ENCODE measurements around the gene SCML1.

- TF ChIP-seq EZH2 (IDR thresholded peaks at IDR 0.05; ENCODE audit: low read depth, low read length, severe bottlenecking) (no peak), RFX5 (IDR thresholded peaks at IDR 0.05; ENCODE audit: borderline replicate concordance, low read depth, low read length) (no peak), FOSL1 (IDR thresholded peaks at IDR 0.05; ENCODE audit: insufficient read depth, low read depth, low read length) (no peak), EP300 (IDR thresholded peaks at IDR 0.05; ENCODE audit: borderline replicate concordance in 1 of 2, low read depth in 2 of 2, low read length in 2 of 2) (no peak), TEAD4 (IDR thresholded peaks at IDR 0.05; ENCODE audit: low read depth, low read length) (no peak), SIN3A (conservative IDR thresholded peaks at IDR 0.05 in 1 of 2, IDR thresholded peaks at IDR 0.05 in 1 of 2; ENCODE audit: low read depth in 1 of 2, low read length in 2 of 2) (no peak), CTCF (IDR thresholded peaks at IDR 0.05; ENCODE audit: control extremely low read depth in 1 of 3, insufficient read depth in 1 of 3, low read depth in 1 of 3, low read length in 3 of 3) (no peak), POLR2A (IDR thresholded peaks at IDR 0.05; ENCODE audit: control extremely low read depth in 1 of 2, low read depth in 2 of 2, low read length in 2 of 2) (no peak), SP2 (IDR thresholded peaks at IDR 0.05; ENCODE audit: low read length) (no peak), HDAC2 (IDR thresholded peaks at IDR 0.05; ENCODE audit: borderline replicate concordance in 1 of 2, low read depth in 2 of 2, low read length in 2 of 2) (no peak), SP1 (IDR thresholded peaks at IDR 0.05; ENCODE audit: low read depth, low read length) (no peak), CHD1 (IDR thresholded peaks at IDR 0.05; ENCODE audit: low read depth, low read length) (no peak), CEBPB (IDR thresholded peaks at IDR 0.05; ENCODE audit: low read depth, low read length) (no peak), ZNF274 (IDR thresholded peaks at IDR 0.05; ENCODE audit: borderline replicate concordance, extremely low read depth, low read length) (no peak)
Observed at GRCh38 chrX:17787557-17787956, 50.3 kb downstream of the SCML1 start.
